HG03139 (cell line): Measurements from ENCODE around the gene PHLDA1.

Source experiments
- ATAC-seq: cut with Tn5 transposase; IDR thresholded peaks from one replicate; pipeline ENCODE4 v1.9.1; 2021; ENCODE audit not compliant: unreplicated experiment

The PHLDA1 gene

GRCh38 chr12:76031414-76032042, at the start of gene PHLDA1:
Gene PHLDA1 (minus strand): TSS chr12:76031776.
- peak; percentile 78 for ATAC-seq

DNA sequence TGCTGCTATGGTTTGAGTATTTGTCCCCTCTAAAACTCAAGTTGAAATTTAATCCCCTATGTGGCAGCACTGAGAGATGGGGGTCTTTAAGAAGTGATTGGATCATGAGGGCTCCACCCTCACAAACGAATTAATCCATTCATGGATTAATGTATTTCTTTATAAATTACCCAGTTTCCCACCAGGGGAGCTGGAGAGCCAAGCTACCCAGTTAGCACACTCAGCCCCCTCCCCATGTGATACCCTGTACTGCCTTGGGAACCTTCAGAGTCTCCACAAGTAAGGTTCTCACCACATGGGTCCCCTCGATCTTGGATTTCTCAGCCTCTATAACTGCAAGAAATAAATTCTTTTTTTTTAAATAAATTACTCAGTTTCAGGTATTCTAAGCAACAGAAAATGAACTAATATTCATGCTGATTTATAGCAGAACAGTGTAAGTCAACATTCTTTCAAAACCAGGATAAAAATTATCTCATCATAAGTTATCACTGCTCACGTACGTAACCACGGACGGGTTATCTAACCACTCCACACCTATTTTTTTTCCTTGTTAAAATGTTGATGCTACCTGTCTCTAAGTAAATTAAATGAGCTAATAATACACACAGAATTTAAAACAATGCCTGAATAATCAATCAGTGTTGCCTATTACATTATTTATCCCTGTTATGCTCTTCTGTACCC, 49.3 kb upstream of the PHLDA1 start:
- no peak for ATAC-seq

- ATAC-seq: no peak
Observed at GRCh38 chr12:76080017-76080728, 48.6 kb upstream of the PHLDA1 start.

DNA sequence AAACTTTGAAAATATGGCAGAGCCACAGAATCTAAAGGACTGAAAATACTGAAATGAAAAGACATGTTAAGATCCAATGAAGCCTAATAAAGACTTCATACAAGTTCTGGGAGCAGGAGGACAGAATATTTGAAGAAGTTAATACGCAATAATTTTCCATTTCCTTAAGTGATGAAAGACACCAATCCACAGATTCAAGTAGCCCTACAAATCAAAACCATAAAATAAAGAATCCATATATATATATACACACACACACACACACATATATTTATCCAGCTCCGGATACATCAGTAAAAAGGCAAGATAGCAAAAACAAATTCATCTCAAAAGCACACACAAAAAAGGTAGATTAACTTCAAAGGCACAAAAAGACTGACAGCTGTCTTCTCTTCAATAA, 47.2 kb upstream of the PHLDA1 start:
- ATAC-seq: no peak

DNA sequence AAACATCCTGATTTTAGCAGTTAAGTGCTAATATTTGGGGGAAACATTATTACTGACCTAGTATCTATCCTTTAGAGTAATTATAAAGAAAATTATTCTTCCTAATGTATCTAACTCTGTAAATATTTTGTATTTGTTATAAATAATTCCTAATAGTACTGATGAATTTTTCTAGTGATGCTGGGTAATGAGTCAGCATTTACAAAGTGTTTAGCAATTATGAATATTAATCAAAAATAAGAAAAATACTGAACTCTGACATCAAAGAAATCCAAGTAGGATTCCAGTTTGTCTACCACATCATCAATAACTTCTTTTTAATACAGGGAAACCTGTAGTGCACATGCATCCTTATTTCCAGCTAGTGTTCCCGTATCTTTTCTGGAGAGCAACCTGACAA, 43.9 kb upstream of the PHLDA1 start:
- ATAC-seq: no peak

GRCh38 chr12:76074701-76075336, 43.2 kb upstream of the PHLDA1 start:
- no peak for ATAC-seq

- ATAC-seq: no peak
Observed at GRCh38 chr12:76073561-76073960, 42.0 kb upstream of the PHLDA1 start.

GRCh38 chr12:76072568-76072967, 41.0 kb upstream of the PHLDA1 start:
- no peak for ATAC-seq

- no peak for ATAC-seq
Observed at GRCh38 chr12:76069339-76069738, 37.8 kb upstream of the PHLDA1 start.

DNA sequence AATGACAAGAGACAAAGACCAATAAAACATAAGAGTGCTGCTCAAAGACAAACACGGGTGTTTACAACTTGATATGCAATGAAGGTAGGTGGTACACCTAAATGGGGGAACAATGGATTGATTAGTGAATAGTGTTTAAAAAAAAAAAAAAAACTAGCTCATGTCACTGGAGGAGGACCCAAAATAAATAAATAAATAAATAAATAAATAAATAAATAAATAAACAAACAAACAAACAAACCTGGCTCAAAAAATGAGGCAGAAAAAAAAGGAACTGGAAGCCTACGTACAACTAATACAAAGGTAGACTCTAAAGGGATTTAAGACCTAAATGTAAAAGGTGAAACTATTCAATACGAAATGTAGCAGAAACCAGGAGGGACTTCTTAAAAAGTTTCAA, 34.3 kb upstream of the PHLDA1 start:
- ATAC-seq: no peak

- no peak for ATAC-seq
Observed at GRCh38 chr12:76064904-76065303, 33.3 kb upstream of the PHLDA1 start.

DNA sequence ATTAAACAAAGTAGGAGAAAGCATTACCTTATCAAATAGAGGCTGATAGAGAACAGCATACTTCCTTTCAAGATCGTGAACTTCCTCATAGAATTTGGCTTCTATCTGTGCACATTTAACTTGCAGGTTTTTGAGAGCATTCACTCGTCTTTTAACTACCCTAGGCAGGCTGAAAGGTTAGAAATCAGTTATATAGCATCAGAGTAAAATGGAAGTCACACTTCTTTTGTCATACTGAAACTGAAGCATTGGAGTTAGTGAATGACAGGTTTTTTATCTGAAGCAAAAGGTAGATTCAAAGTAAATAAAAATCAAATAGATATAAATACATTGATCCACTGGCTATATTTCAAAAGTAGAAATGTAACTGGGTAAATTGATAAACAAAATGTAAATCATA, 28.5 kb upstream of the PHLDA1 start:
- no peak for ATAC-seq

DNA sequence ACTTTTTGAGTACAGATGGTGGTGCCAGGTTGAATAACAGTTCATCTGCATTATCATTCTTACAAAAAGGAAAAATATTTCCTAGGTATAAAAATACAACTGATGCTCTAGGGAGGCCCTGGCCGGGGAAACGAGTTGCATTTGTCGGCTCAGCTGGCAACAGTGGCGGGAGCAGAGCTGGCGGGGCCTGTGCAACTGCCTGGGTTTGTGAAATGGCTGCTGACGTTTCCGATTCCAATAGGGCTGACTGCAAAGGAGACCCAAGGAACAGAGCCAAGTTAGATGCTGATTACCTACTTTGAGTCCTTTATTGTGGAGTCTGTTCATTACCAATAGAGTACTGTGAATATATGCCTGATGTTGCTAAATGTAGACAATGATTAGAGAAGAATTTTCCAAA, 25.8 kb upstream of the PHLDA1 start:
- ATAC-seq: no peak

GRCh38 chr12:76055393-76055792, 23.8 kb upstream of the PHLDA1 start:
- ATAC-seq: no peak

- no peak for ATAC-seq
Observed at GRCh38 chr12:76049575-76050251, 18.1 kb upstream of the PHLDA1 start.

- no peak for ATAC-seq
Observed at GRCh38 chr12:76047742-76048141, 16.2 kb upstream of the PHLDA1 start.

GRCh38 chr12:76047060-76047459, 15.5 kb upstream of the PHLDA1 start:
- no peak for ATAC-seq

DNA sequence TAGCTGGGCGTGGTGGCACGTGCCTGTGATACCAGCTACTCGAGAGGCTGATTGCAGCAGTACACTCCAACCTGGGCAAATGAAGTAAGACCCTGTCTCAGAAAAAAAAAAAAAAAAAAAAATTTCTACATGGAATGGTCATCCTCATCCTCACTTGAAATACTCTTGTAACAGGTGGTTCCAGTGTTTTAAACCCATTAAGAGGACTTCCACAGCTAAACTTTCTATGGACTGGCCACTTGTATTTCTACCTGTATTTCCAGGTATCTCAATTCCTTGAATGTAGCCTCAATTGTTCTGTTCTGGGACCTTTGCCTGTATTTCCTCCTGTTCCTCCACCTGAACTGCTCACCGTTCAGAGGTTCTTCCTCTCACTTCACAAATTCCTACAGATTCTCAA, 11.8 kb upstream of the PHLDA1 start:
- ATAC-seq: no peak

GRCh38 chr12:76042147-76042546, 10.6 kb upstream of the PHLDA1 start:
- no peak for ATAC-seq

GRCh38 chr12:76041406-76041805, 9.8 kb upstream of the PHLDA1 start:
- no peak for ATAC-seq

DNA sequence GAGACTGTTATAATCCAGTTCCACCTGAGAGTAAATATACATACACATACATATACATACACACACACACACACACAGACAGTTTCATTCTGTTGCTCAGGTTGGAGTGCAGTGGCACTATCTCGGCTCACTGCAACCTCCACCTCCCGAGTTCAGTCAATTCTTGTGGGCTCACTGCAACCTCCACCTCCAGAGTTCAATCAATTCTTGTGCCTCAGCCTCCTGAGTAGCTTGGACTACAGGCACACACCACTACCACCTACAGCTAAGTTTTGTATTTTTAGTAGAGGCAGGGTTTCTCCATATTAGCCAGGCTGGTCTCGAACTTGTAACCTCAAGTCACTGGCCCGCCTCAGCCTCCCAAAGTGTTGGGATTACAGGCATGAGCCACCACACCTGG, 8.9 kb upstream of the PHLDA1 start:
- ATAC-seq: no peak
